Posterior cingulate gyrus (tissue), 11 donors: ENCODE results near the gene CD302.
"Not testable (repeated sequence)": the region's sequence is repeated elsewhere in the genome, so short reads cannot be mapped to it uniquely, and the experiment has no call there.

Experiments used
- DNase-seq, 10 donors: peaks; one replicate each; pipeline versions ENCODE4 v3.0.0 to v3.0.0-alpha.2; 2020 to 2021; ENCODE audit warnings: mixed read lengths in 3 of 10
- intact Hi-C: fragments of 100-400 bp; cut with DNase I; formaldehyde crosslinking; loops from one replicate; pipeline ENCODE4 v1.15.1; 2023

Gene CD302

GRCh38 chr2:159755788-159756187 is 42.2 kb downstream of the CD302 start:
- intact Hi-C loops: no loop called here
- no peak for DNase-seq

- intact Hi-C loops: no loop called here
- no peak for DNase-seq
Observed at GRCh38 chr2:159755014-159755413, 43.0 kb downstream of the CD302 start.

- no peak for DNase-seq
- intact Hi-C loops: no loop called here
Observed at GRCh38 chr2:159753797-159754196, 44.2 kb downstream of the CD302 start.

GRCh38 chr2:159750873-159751272 is 47.1 kb downstream of the CD302 start:
- intact Hi-C loops: no loop called here
- DNase-seq: no peak

GRCh38 chr2:159748089-159748488 is 49.9 kb downstream of the CD302 start:
- intact Hi-C loops: no loop called here
- DNase-seq: no peak

- intact Hi-C loops: not testable (repeated sequence)
- peak in 1 of 10 donors; percentile 59 for DNase-seq
Observed at GRCh38 chr2:159745237-159745636, 52.8 kb downstream of the CD302 start.

GRCh38 chr2:159744363-159744762 is 53.6 kb downstream of the CD302 start:
- DNase-seq: no peak
- intact Hi-C loops: no loop called here

- intact Hi-C loops: no loop called here
- no peak for DNase-seq
Observed at GRCh38 chr2:159742846-159743245, 55.2 kb downstream of the CD302 start.

GRCh38 chr2:159738509-159739390 is 59.3 kb downstream of the CD302 start:
- intact Hi-C loops: no loop called here
- peak in 1 of 10 donors; percentile 61 for DNase-seq

GRCh38 chr2:159737917-159738296 is 60.1 kb downstream of the CD302 start:
- intact Hi-C loops: no loop called here
- DNase-seq: peak in 1 of 10 donors; percentile 63

- DNase-seq: peak in 1 of 10 donors; percentile 43
- intact Hi-C loops: no loop called here
Observed at GRCh38 chr2:159737292-159737916, 60.6 kb downstream of the CD302 start.

GRCh38 chr2:159736048-159736447 is 62.0 kb downstream of the CD302 start:
- no peak for DNase-seq
- intact Hi-C loops: no loop called here

- intact Hi-C loops: no loop called here
Observed at GRCh38 chr2:159735648-159736047, 62.4 kb downstream of the CD302 start.

GRCh38 chr2:159728629-159729028 is 69.4 kb downstream of the CD302 start:
- DNase-seq: no peak
- intact Hi-C loops: no loop called here

More at GRCh38 chr2:159735648-159736047, 62.4 kb downstream of the CD302 start:
- DNase-seq: no peak

GRCh38 chr2:159725713-159726112 is 72.3 kb downstream of the CD302 start:
- intact Hi-C loops: no loop called here
- no peak for DNase-seq

- intact Hi-C loops: not testable (repeated sequence)
Observed at GRCh38 chr2:159724795-159725572, 73.0 kb downstream of the CD302 start.

GRCh38 chr2:159722580-159722979 is 75.4 kb downstream of the CD302 start:
- DNase-seq: no peak
- intact Hi-C loops: no loop called here

More at GRCh38 chr2:159724795-159725572, 73.0 kb downstream of the CD302 start:
- not testable (repeated sequence) for DNase-seq

- DNase-seq: no peak
- intact Hi-C loops: no loop called here
Observed at GRCh38 chr2:159720676-159721075, 77.3 kb downstream of the CD302 start.
